Large intestine (tissue), 3 donors: ENCODE data around the gene UIMC1. TPM values are rescaled to one million over a fixed set of nuclear protein-coding genes. Genes with fewer than 3 reads are reported as not detected.
"Not testable (repeated sequence)": the region's sequence is repeated elsewhere in the genome, so short reads cannot be mapped to it uniquely, and the experiment has no call there.

ENCODE experiments used
- DNase-seq, 2 donors: peaks; one replicate each; pipeline versions ENCODE4 v3.0.0 to v3.0.0-alpha.2; 2013
- H3K27ac ChIP-seq: one replicate; pipeline ENCODE4 v1.5.1; 2013; ENCODE audit warnings: low read length
- H3K27me3 ChIP-seq: 2 replicates; pipeline ENCODE4 v1.6.1; 2013; ENCODE audit warnings: low read length; ENCODE audit not compliant: control insufficient read depth, insufficient read depth
- H3K36me3 ChIP-seq: 2 replicates; pipeline ENCODE4 v1.6.1; 2013; ENCODE audit warnings: low read length; ENCODE audit not compliant: control insufficient read depth, insufficient read depth
- H3K4me1 ChIP-seq: one replicate; pipeline ENCODE4 v1.6.1; 2013; ENCODE audit warnings: low read length; ENCODE audit not compliant: control insufficient read depth, insufficient read depth
- H3K4me3 ChIP-seq: one replicate; pipeline ENCODE4 v1.5.1; 2013; ENCODE audit warnings: low read length
- H3K9me3 ChIP-seq: one replicate; pipeline ENCODE4 v1.6.1; 2013; ENCODE audit warnings: mild to moderate bottlenecking, low read depth, low read length, moderate library complexity; ENCODE audit not compliant: control insufficient read depth
- WGBS: methylation state at CpG from one replicate; pipeline ENCODE4 v1.1.5; 2013; ENCODE audit warnings: low lambda C conversion rate; ENCODE audit not compliant: insufficient coverage; 5-methylcytosine and 5-hydroxymethylcytosine counted together
- polyA plus RNA-seq: library from polyadenylated mRNA; unstranded; fragments of 120-200 nt; gene quantifications from one replicate; pipeline ENCODE4 v1.2.1, GENCODE V29; 2013

UIMC1 gene
- polyA plus RNA-seq, 1 donor: 31.1 TPM

GRCh38 chr5:176878906-176879662 is 127.5 kb downstream of the UIMC1 start:
- WGBS: no CpG with 5 or more reads among the region's 23 CpGs
- no peaks in the 10 kb centered on the region for H3K36me3 ChIP-seq
- no peaks in the 10 kb centered on the region for H3K4me1 ChIP-seq
- no peak overlapping the region for H3K27ac ChIP-seq
- peaks cover 37% of the 10 kb centered on the region for H3K27me3 ChIP-seq
- no peak for DNase-seq
- no peak overlapping the region for H3K4me3 ChIP-seq
- no peaks in the 10 kb centered on the region for H3K9me3 ChIP-seq

- no CpG with 5 or more reads among the region's 12 CpGs for WGBS
- no peaks in the 10 kb centered on the region for H3K4me1 ChIP-seq
- H3K4me3 ChIP-seq: no peak overlapping the region
- peaks cover 41% of the 10 kb centered on the region for H3K27me3 ChIP-seq
- H3K27ac ChIP-seq: no peak overlapping the region
- H3K36me3 ChIP-seq: no peaks in the 10 kb centered on the region
- DNase-seq: no peak
- H3K9me3 ChIP-seq: no peaks in the 10 kb centered on the region
Observed at GRCh38 chr5:176878463-176878862, 128.1 kb downstream of the UIMC1 start.

DNA sequence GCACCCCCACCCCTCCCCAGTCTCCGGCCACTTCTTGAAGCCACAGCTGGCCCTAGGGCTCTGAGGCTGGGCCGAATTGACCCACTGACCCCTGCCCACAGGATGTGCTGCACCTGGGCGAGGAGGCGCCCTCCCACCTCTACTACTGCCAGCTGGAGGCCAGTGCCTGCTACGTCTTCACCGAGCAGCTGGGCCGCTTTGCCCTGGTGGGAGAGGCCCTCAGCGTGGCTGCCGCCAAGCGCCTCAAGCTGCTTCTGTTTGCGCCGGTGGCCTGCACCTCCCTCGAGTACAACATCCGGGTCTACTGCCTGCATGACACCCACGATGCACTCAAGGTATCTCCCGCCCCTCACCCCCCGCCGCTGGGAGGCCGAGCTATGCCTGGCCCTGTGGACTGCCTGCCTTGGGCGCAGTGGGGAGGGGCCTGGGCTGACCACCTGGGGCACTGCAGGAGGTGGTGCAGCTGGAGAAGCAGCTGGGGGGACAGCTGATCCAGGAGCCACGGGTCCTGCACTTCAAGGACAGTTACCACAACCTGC is 128.7 kb downstream of the UIMC1 start:
- no CpG with 5 or more reads among the region's 21 CpGs for WGBS
- Histone ChIP-seq H3K27ac (no peak overlapping the region), H3K4me3 (no peak overlapping the region), H3K9me3 (no peaks in the 10 kb centered on the region), H3K27me3 (peaks cover 43% of the 10 kb centered on the region), H3K36me3 (no peaks in the 10 kb centered on the region), H3K4me1 (no peaks in the 10 kb centered on the region)
- no peak for DNase-seq

GRCh38 chr5:176876506-176877431 is 129.8 kb downstream of the UIMC1 start:
- no peak for DNase-seq
- no peaks in the 10 kb centered on the region for H3K36me3 ChIP-seq
- no peaks in the 10 kb centered on the region for H3K4me1 ChIP-seq
- H3K27ac ChIP-seq: no peak overlapping the region
- H3K4me3 ChIP-seq: no peak overlapping the region
- no CpG with 5 or more reads among the region's 24 CpGs for WGBS
- H3K27me3 ChIP-seq: peaks cover 43% of the 10 kb centered on the region
- no peaks in the 10 kb centered on the region for H3K9me3 ChIP-seq

DNA sequence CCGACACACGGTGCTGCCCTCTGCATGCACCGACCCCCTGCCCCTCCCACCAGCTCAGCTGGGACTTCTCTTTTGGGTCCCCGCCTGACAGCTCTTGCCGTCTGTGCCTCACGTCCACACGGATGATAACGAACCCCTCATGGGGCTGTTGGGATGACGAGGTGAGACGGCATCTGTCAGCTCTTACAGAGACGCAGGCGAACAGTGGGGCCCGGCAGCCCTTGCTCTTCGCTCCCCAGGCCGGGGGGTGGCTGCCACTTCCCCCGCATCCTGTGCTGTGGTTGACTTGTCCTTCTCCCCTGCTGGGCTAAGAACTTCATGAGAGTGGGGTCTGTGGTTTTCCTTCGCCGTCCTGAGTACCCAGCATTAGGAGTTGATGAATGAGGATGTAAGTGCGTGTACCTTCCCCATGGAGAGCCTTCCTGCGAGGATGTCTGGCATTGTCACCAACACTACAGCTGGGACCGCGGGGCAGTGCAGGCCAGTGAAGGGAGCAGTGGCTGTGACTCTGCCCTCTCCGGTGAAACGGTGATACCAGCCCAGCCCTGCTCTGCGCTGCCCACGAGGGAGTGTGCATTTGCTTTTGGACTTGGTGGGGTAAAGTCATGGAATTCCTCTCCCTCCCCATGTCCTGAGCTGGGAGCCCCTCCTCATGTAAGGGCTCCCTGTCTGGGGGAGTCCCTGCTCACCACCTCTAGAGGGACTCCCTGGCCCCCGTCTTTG is 130.6 kb downstream of the UIMC1 start:
- Histone ChIP-seq H3K4me3 (no peak overlapping the region), H3K27me3 (peaks cover 43% of the 10 kb centered on the region), H3K36me3 (no peaks in the 10 kb centered on the region), H3K27ac (no peak overlapping the region), H3K4me1 (no peaks in the 10 kb centered on the region), H3K9me3 (no peaks in the 10 kb centered on the region)
- no CpG with 5 or more reads among the region's 27 CpGs for WGBS
- DNase-seq: no peak

DNA sequence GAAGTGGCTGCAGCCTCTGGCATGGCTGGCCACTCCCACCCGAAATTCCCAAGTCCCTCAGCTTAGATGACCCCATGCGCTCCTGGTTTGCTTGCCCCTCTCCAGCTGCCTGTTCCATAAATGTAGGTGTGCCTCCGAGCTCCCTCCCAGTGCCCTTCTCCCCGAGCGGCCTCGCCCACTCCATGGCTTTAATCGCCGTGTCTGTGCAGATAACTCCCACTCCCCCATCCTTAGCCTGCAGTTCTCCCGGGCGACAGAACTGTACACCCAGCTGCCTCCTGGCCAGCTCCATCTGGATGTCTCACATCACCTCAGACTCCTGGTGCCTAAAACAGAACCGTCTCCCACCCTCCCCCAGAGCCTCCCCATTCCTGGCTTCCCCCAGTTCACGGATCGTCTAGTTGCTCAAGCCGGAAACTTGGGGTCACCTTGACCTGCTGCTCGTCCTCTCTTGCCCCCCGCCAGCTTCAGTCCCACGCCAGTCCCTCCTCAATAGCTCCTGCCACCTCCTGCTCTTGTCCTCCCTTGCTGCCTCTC is 131.5 kb downstream of the UIMC1 start:
- Histone ChIP-seq H3K27me3 (peaks cover 43% of the 10 kb centered on the region), H3K9me3 (no peaks in the 10 kb centered on the region)
- 78% methylated on average over 4 of the region's 17 CpGs for WGBS

DNA sequence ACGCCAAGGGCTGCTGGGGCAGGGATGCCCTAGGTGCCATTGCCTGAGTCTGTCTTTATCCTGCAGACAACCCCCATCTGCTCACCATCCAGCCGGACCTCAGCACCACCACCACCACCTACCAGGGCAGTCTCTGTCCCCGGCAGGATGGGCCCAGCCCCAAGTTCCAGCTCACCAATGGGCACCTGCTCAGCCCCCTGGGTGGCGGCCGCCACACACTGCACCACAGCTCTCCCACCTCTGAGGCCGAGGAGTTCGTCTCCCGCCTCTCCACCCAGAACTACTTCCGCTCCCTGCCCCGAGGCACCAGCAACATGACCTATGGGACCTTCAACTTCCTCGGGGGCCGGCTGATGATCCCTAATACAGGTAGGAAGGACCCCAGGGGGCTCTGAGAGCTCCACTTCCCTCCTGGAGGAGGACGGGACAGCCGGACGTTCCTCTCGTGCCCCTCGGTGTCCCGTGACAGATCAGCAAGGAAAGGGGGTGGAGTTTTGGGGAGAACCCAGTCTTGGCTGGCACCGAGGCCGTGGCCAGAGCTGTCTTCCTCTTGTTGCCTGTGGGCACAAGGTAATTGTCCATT is 132.3 kb downstream of the UIMC1 start:
- no CpG with 5 or more reads among the region's 20 CpGs for WGBS
- Histone ChIP-seq H3K36me3 (no peaks in the 10 kb centered on the region), H3K4me1 (no peaks in the 10 kb centered on the region), H3K4me3 (no peak overlapping the region), H3K9me3 (no peaks in the 10 kb centered on the region), H3K27ac (no peak overlapping the region), H3K27me3 (peaks cover 43% of the 10 kb centered on the region)
- DNase-seq: no peak

More for the DNA sequence above, 131.5 kb downstream of the UIMC1 start:
- Histone ChIP-seq H3K4me1 (no peaks in the 10 kb centered on the region), H3K36me3 (no peaks in the 10 kb centered on the region), H3K4me3 (no peak overlapping the region), H3K27ac (no peak overlapping the region)
- DNase-seq: no peak

GRCh38 chr5:176873541-176874172 is 132.9 kb downstream of the UIMC1 start:
- no peak for DNase-seq
- Histone ChIP-seq H3K27me3 (peaks cover 43% of the 10 kb centered on the region), H3K4me3 (no peak overlapping the region), H3K9me3 (no peaks in the 10 kb centered on the region), H3K4me1 (no peaks in the 10 kb centered on the region), H3K27ac (no peak overlapping the region), H3K36me3 (no peaks in the 10 kb centered on the region)
- no CpG with 5 or more reads among the region's 16 CpGs for WGBS

- H3K9me3 ChIP-seq, H3K36me3 ChIP-seq, H3K27ac ChIP-seq, DNase-seq, H3K4me1 ChIP-seq, H3K4me3 ChIP-seq: not testable (repeated sequence)
- peaks cover 49% of the 10 kb centered on the region for H3K27me3 ChIP-seq
- no CpG with 5 or more reads among the region's 2 CpGs for WGBS
Observed at GRCh38 chr5:176873011-176873410, 133.6 kb downstream of the UIMC1 start.
